HG02571 (cell line): ENCODE data around the gene KCNH1.

ENCODE experiments used
- ATAC-seq: cut with Tn5 transposase; IDR thresholded peaks from one replicate; pipeline ENCODE4 v1.9.1; 2021; ENCODE audit warnings: mild to moderate bottlenecking, moderate library complexity; ENCODE audit not compliant: unreplicated experiment

Gene KCNH1

DNA sequence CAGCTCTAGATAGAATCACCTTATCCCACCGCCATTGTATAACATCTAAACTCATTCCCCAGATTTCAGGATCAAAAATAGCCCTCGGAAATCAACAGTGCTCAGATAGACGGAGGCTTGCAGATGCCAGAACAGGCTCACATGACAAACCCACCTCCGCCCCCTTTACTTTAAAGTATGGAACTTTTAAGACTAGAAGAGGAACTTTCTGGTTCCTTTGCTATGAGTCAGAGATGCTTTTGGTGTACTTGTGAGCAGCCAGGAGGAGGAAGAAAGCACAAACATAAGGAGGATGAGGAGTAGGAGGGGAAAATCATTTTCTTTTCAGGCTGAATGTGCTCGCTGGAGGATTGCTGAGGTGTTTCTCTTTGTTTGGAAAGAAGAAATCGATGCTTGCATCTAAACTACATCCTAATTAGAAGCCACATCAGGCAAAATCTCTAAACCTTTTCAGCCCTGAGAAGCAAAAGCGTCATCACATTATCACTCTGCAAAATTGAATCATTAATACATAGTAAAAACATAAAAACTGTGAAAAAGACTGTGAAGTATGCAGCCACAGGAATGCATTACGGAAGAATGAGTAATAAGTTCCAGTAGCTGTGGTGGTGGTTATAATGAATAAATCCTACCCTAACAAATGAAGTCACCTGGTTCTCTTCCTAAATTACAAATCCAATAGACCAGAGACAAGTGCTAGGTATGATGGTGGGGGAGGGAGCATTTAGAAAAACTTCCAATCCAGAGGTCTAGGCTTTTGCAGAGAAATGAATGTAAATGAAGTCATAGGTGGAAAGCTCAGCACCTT is 251.3 kb downstream of the KCNH1 start:
- no peak for ATAC-seq

DNA sequence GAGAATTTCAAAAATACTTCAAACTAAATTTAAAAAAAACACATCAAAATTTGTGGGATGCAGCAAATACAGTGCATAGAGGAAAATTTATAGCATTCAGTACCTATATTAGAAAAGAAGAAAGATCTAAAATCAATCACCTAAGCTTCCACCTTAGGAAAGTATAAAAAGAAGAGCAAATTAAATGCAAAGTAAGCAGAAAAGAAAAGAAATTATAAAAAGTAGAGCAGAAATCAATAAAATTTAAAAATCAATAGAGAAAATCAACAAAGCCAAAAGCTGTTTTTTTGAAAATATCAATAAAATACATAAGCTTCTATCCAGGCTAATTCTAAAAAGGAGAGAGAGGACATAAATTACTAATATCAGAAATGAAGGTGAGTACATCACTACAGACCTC is 255.4 kb downstream of the KCNH1 start:
- no peak for ATAC-seq

DNA sequence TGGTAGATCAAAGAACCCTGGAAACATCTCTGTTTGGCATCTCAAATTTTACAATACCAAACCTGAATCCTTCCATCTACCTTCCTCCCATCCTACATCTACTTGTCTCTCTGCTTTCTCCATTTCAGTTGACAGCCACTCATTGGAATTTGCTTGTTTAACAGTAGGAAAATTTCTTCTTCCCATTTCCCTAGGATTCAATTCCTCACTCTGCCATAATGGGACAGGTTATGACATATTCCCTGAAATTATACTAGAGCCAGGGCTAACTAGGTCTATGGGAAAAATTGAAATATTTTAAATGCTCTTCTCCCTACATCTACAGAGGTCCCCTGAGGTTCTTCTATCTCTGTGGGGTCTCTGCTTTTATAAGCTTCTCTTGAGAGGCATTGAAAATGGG is 257.7 kb downstream of the KCNH1 start:
- no peak for ATAC-seq

DNA sequence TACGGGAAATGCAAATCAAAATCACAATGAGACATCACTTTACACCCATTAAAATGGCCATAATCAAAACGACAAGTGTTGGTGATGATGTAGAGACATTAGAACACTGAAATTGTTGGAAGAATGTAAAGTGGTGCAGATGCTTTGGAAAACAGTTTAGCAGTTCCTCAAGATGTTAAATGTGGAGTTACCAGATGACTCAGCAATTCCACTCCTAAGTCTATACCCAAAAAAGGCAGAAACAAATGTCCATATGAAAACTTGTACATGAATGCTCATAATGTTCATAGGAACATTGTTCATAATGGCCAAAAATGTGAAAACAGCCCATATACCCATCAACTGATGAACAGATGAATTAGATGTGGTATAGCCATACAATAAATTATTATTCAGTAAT is 267.4 kb downstream of the KCNH1 start:
- ATAC-seq, result no peak

DNA sequence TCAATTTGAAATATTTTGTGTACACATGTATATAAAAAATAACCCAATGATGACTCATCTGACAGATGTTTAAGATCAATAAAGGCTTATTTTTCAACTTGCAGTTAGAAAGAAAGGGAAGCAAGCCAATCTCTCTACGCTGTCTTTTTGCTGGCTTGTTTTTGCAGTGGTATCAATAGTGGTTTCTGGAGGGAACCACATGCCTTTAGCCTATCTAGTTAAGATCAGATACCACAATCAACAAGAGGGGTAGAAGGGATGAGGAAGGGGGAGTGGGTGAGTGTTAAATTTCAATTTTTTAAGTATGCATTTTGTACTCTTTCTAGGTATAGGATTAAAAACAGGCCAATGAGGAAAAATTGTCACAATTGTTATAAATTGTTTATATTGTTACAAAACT is 276.2 kb downstream of the KCNH1 start:
- ATAC-seq, result no peak

DNA sequence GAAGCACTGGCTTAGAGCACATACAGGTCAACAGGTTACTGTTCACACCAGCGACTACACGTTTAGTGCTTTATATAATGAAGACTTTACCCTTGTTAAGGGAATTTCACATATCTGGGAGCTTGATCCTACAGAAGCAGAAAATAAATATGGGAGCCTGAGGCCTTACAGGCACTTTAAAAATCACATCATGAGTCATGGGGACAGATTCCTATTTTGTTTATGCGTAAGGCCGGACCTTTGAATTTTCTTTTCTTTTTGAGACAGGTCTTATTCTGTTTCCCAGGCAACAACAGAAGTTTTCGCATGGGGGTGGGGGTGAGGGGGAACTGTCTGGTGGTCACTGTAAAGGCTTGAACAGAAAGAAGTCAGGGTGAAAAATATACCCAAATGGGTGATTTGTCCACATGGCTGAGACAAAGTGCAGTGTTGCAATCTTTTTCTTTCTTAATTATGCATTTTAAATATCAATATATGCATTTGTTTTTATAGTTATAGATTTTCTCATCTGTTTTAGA is 276.7 kb downstream of the KCNH1 start:
- no peak for ATAC-seq

DNA sequence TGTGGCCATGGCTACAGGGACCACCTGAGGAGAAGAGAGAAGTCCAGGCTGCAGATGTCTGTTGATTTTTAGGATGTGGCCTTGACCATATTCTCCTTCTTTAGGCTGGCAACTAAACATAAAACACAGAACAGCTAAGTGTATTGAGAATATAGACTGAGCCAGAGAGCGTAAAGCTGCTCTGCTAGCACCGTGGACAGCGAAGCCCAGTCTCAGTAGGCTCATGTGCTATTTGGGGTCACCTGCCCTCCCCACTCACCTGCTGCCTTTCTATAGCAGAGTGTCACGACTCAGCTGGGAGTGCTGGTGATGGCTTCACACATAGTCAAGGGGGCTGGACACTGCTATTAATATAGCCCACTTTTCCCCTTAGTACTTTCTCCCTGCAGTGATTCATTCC is 278.5 kb downstream of the KCNH1 start:
- ATAC-seq, result no peak

DNA sequence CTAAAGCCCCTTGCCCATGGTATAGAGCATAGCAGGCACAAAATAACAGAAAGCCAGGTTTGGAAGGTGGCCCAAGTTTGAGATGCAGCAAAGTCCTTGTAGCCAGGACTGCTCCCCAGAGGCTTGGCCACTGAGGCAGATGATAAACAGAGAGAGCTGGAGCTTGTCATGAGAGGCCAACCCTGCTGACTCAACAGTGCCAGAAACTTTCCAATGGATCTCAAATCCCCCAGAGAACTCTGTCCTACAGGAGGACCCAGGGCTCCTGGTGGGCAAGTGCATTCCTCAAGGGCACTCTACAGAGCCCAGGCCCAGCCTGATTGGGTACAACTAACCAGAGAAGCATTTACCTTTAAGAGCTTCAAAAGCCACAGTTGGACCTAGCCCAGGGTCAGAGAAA is 280.7 kb downstream of the KCNH1 start:
- no peak for ATAC-seq

DNA sequence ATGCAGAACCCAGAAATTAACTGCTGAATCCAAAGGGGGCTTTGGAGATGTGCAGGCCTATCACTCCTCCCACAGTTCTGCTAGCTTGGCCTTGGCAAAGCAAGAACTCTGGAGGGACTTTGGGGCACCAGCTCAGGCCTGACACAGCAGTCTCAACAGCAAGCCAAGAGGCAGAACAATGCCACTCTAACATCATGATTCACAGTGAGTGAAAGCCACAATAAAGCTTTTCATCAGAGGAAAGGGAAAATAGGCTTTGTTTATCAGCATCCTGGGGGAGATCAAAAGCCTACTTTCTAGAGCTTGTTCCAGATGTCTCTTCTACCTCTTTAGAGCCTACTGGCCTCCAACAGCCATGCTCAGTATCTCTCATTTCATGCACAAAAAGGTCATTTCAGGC is 283.4 kb downstream of the KCNH1 start:
- no peak for ATAC-seq

DNA sequence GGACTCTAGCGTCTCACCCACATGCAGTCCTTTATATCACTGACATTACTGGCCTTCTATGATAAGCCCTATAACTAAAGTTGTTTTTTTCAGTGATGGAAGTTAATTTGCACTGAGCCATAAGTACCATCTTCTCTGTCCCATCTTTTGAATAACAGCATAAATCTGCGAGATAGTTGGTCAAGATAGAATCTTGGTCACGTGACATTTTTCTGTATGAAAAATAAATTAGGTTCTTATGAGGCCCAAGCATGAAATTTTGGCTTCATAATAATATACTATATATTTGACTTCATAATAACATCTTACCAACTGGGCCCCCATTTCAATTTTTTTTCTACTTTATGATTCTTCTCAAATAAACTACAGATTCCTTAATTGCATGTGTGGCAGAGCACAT is 285.5 kb downstream of the KCNH1 start:
- ATAC-seq, result no peak

DNA sequence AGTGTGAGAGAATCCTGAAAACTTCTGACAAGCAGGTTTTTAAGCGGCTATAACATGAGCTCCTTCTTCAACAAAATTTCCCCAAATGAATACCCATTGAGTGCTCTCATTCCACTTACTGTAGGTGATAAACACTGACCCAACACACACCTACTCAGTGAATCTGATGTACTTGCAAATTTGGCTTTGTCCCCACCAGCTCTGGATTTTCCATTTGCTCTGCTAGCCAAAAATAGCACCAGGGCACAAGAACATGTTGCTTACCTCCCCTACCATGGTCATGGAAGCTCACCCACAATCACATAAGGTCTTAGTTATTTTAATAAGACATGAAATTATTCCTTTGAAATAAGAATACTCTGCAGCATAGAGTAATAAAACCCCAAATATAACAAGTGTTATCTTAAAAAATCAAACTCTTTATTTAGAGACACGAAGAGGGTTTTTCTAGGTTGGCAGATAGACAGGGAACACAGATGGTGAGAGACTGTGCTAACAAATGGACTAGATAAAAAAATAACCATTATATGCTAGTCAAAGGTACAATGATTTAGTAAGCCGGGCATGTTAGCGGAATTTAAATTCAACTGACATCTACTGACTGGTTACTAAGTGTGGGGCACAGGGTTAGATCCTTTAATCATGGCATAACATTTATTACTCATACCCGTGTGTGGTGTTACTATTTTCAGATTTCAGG is 291.9 kb downstream of the KCNH1 start:
- no peak for ATAC-seq

DNA sequence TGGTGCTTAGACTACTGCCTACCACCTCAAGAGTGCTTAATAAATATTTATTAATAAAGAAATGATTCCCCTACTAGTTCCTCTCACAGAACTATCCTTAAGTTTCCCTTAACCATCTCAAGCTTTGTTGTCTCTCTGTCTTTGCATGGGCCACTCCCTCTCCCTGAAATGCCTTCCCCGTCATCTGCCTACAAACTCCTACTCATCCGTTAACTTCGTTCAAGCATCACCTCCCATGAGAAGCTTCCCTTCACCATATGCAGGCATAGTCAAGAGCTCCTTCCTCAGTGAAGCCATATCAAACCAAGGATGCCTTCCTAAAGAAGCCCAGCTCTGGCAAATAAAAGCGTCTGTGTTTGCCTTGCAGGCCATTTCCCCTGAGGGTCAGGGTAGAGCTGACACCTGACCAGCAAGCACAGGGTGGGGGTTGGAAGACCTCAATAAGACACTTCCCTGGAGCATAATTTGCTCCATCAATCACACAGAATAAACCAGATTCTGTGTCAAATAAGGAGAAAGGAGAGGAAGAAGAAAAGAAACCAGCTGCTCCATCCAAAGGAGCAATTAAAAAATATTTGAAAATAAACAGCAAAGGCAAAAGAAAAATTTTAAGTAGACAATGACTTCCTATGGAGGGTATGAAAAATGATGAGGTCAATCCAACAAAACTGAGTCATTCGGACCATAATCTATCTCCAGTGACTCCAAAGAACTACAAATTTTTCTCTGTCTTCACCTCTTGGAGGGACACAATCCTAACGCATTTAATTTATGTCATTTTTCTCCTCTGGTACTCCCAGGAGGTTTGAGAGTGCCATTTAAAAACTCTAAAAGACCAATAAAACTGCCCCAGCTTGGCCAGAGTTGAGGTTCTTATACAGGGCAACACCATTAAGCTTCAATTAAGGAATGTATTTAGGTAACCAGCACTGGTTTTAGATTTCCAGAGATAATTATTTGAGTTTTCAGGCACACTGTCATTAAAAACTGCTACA is 303.6 kb downstream of the KCNH1 start:
- ATAC-seq, result no peak

DNA sequence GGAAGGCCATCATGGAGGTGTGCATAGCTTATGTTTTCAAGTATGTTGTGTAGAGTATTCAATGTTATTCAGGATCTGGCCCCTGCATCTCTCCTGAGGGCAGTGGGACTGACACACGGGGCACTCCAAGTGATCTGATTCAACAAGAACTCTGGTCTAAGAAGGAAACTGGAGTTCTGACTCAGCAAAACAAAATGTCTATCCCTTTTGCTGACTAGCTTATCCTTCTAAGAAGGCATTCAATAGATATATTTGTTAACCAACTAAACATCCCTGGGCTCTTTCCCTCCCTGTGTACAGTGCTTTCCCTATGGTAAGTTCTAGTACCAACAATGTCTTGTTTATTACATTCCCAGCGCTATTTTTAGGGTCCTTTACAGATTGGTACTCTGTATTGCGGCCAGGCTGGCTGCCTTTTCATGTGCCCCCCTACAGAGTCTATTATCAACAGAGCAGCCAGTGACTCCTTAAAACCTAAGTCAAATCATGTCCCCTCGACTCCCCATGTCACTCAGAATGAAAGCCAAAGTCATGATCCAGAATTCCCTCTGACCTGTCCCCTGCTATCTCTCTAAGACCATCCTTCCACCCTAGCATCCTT is 304.9 kb downstream of the KCNH1 start:
- no peak for ATAC-seq

DNA sequence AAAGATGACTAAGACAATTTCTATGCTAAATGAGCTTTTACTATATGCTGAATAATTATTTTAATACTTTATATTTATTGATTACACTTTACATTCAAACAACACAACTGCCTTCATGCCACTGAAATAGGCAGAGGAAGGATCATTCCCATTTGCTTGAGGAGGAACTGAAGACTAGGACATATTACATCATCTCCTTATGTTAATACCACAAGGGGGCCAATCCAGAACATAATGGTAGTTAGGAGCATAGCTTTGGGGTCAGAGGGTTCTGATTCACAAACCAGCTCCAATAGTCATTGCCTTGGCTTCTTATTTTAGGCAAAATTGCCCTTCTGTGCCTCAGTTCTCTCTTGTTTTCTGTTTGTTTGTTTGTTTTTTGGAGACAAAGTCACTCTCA is 306.5 kb downstream of the KCNH1 start:
- no peak for ATAC-seq

DNA sequence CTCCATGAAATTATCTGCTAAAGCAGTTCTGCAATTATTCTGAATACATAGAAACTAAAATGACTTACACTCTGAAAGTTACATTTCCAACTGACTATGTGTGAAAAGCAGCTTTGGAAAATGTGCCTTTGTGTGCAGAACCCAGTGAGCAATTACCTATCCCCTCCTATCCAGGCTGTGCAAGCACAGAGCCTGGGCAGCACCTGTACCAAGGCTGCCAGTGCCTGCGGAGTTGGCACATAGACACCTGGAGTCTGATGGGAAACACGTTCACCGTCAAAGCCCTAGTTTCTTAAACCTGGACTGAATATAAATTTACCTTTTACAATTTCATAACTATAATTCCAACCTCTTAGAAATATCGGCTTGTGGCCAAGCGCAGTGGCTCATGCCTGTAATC is 307.3 kb downstream of the KCNH1 start:
- no peak for ATAC-seq

DNA sequence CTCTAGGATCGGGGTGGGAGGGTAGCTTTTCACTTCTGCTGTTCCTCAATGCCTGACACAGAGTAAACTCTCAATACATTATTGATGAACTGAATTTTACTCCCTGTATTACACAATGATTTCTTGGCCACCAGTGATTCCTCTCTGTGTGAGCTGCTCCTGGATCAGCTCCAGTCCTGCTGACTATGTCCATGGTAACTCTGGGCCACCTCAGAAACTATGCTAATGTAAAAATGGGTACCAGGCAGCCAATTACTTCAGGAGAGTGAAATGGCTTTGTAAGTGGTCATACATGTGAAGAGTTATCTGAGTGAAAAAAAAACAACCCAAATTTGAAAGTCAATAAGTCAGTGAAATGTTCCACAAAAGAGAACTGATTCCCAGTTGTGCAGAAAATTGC is 311.0 kb downstream of the KCNH1 start:
- no peak for ATAC-seq

DNA sequence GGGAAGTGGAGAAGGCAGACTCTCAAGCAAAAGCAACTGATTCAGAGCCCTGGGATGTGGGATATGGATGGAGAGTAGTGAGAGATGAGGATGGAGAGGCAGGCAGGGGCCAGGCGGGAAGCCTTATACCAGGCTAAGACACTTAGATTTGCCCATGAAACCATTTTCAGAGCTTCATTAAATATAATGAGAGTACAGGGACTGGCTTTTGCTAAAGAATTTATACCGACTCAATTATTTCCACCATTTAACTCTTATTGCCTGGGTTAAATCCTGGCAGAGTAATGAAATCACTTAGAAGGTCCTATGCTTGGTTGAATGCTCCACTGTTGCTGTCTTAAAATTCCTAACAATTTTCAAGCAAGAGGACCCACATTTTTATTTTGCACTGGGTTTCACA is 311.7 kb downstream of the KCNH1 start:
- ATAC-seq, result no peak

DNA sequence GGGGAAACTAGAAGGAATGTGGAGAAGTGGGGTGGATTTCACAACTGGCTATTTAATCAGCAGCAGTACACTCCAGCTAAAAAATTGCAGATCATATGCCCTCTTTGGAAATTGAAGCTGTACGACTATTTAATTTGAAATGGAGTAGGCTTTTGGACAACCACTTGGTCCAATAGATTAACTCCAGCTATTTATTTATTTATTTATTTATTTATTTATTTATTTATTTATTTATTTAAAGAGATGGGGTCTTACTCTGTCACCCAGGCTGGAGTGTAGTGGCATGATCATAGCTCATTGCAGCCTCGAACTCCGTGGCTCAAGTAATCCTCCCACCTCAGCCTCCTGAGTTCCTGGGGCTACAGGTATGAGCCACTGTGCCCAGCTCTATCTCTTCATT is 312.3 kb downstream of the KCNH1 start:
- ATAC-seq, result no peak

DNA sequence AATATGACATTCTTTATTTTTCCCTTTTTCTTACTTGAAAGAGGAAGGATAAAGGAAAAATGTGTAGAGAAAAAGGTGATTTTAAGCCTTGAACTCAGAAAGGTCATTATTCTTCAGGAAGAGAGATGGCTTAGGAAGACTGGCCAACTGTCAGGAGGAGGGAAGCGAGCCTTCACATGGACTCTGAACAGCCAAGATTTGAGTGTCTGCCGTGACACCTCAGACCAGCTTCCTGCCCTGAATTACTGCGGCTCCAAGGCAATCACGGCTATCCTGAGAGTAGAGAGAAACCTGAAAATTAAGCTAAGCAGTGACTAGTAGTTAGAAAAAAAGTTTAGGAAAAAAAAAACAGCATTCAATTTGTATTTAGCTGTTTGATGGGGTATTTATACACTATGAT is 314.7 kb downstream of the KCNH1 start:
- ATAC-seq, result no peak

DNA sequence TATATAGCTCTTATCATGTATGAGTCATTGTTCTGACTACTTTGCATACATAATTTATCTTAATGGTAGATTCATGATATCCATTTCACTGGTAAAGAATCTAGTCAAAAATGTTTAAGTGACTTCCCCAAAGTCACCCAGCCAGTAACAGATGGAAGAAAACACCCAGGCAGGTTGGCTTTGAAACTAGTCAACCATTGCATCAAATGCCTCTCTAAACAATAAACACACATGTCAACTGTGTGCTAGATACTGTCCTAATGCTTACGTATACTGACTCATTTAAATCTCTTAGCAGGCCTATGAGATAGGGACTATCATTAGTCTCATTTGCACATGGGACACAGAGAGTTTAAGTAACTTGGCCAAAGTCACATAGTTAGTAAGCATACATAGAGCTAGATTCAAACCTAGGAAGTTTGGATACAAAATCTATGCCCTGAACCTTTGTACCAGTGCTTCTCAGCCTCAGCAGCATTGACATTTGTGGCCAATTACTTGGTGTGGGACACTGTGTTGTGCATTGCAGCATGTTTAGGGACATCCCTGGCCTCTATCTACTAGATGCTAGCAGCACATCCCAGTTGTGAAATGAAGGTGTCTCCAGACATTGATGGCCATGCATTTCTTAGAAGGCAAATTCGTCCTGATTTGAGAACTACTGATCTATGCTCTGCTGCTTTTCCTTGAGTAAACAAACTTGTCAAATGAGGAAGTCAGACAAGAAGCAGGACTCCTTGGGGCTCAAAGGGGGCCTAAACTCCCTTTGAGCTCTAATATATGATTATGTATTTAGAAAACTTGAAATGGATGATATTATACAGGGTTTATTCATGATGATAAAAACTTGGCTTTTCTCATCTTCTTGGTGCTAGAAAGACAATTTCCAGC is 316.3 kb downstream of the KCNH1 start:
- no peak for ATAC-seq
